Stimulated activated naive B cell treated with anti-CD40 and anti-IgM and Interleukin-4, amounts not matched to agents 10 μg/mL and 1 μg/mL and 100 μg/mL, for 72 hours (primary cell): ENCODE results near the gene LAMA2.

ENCODE experiments used
- ATAC-seq, 2 donors: fragments of 150-1000 bp; cut with Tn5 transposase; replicated peaks; 2 replicates each; pipeline ENCODE4 v1.10.0; 2021; ENCODE audit warnings: moderate library complexity in 1 of 2
- DNase-seq: peaks from one replicate; pipeline ENCODE4 v3.0.0; 2021
- H3K27ac Mint-ChIP-seq: one replicate; pipeline ENCODE4 v1.8.0; 2022; ENCODE audit warnings: mild to moderate bottlenecking, mixed read lengths
- H3K27me3 Mint-ChIP-seq, 2 donors: one replicate each; pipeline ENCODE4 v1.8.0; 2022; ENCODE audit warnings: mixed read lengths in 2 of 2
- H3K36me3 Mint-ChIP-seq, 2 donors: one replicate each; pipeline ENCODE4 v1.8.0; 2022; ENCODE audit warnings: mixed read lengths in 2 of 2, mild to moderate bottlenecking in 1 of 2
- H3K4me1 Mint-ChIP-seq, 2 donors: one replicate each; pipeline ENCODE4 v1.8.0; 2022; ENCODE audit warnings: mixed read lengths in 2 of 2, mild to moderate bottlenecking in 1 of 2
- H3K4me3 Mint-ChIP-seq, 2 donors: one replicate each; pipeline ENCODE4 v1.8.0; 2022; ENCODE audit warnings: mild to moderate bottlenecking in 2 of 2, mixed read lengths in 2 of 2, moderate library complexity in 1 of 2
- H3K9me3 Mint-ChIP-seq, 2 donors: one replicate each; pipeline ENCODE4 v1.8.0; 2022; ENCODE audit warnings: mixed read lengths in 2 of 2, mild to moderate bottlenecking in 1 of 2

LAMA2 gene

GRCh38 chr6:129446272-129447197 lies 563.6 kb downstream of the LAMA2 start:
- Mint-ChIP-seq H3K4me1 (peaks cover 4 to 11% of the 10 kb centered on the region in 2 donors), H3K27ac (no peak overlapping the region), H3K4me3 (no peak overlapping the region), H3K36me3 (no peaks in the 10 kb centered on the region), H3K27me3 (peaks cover 0 to 3% of the 10 kb centered on the region in 2 donors), H3K9me3 (no peaks in the 10 kb centered on the region)
- ATAC-seq (no peak), DNase-seq (no peak)

GRCh38 chr6:129447198-129447565 lies 564.2 kb downstream of the LAMA2 start:
- Mint-ChIP-seq H3K4me1 (peaks cover 4 to 11% of the 10 kb centered on the region in 2 donors), H3K4me3 (no peak overlapping the region)
- DNase-seq, result no peak

GRCh38 chr6:129448965-129449364 lies 566.0 kb downstream of the LAMA2 start:
- no peak overlapping the region for H3K27ac Mint-ChIP-seq
- no peaks in the 10 kb centered on the region for H3K9me3 Mint-ChIP-seq
- DNase-seq (no peak), ATAC-seq (peak; percentile 71 to 72)
- H3K36me3 Mint-ChIP-seq, result no peaks in the 10 kb centered on the region
- no peak overlapping the region for H3K4me3 Mint-ChIP-seq
- H3K27me3 Mint-ChIP-seq, result peaks cover 0 to 3% of the 10 kb centered on the region in 2 donors
- peaks cover 4 to 11% of the 10 kb centered on the region in 2 donors for H3K4me1 Mint-ChIP-seq

More at GRCh38 chr6:129447198-129447565, 564.2 kb downstream of the LAMA2 start:
- H3K27me3 Mint-ChIP-seq, result peaks cover 0 to 3% of the 10 kb centered on the region in 2 donors
- no peak for ATAC-seq
- H3K9me3 Mint-ChIP-seq, result no peaks in the 10 kb centered on the region
- no peak overlapping the region for H3K27ac Mint-ChIP-seq
- H3K36me3 Mint-ChIP-seq, result no peaks in the 10 kb centered on the region

GRCh38 chr6:129451187-129451586 lies 568.2 kb downstream of the LAMA2 start:
- Mint-ChIP-seq H3K4me3 (no peak overlapping the region), H3K36me3 (no peaks in the 10 kb centered on the region), H3K27ac (no peak overlapping the region), H3K27me3 (peaks cover 0 to 5% of the 10 kb centered on the region in 2 donors), H3K9me3 (no peaks in the 10 kb centered on the region), H3K4me1 (no peaks in the 10 kb centered on the region)
- DNase-seq (no peak), ATAC-seq (no peak)

GRCh38 chr6:129453073-129453472 lies 570.1 kb downstream of the LAMA2 start:
- Mint-ChIP-seq H3K9me3 (no peaks in the 10 kb centered on the region), H3K36me3 (no peaks in the 10 kb centered on the region), H3K27ac (no peak overlapping the region), H3K27me3 (peaks cover 0 to 6% of the 10 kb centered on the region in 2 donors), H3K4me3 (no peak overlapping the region), H3K4me1 (no peaks in the 10 kb centered on the region)
- DNase-seq, result no peak
- no peak for ATAC-seq

GRCh38 chr6:129454488-129454887 lies 571.5 kb downstream of the LAMA2 start:
- ATAC-seq (no peak), DNase-seq (no peak)
- no peaks in the 10 kb centered on the region for H3K36me3 Mint-ChIP-seq
- no peaks in the 10 kb centered on the region for H3K9me3 Mint-ChIP-seq
- no peak overlapping the region for H3K4me3 Mint-ChIP-seq
- H3K27ac Mint-ChIP-seq, result no peak overlapping the region
- H3K4me1 Mint-ChIP-seq, result no peaks in the 10 kb centered on the region
- peaks cover 0 to 6% of the 10 kb centered on the region in 2 donors for H3K27me3 Mint-ChIP-seq

GRCh38 chr6:129455126-129455769 lies 572.3 kb downstream of the LAMA2 start:
- H3K36me3 Mint-ChIP-seq, result no peaks in the 10 kb centered on the region

GRCh38 chr6:129460221-129460620 lies 577.3 kb downstream of the LAMA2 start:
- ATAC-seq (no peak), DNase-seq (no peak)
- Mint-ChIP-seq H3K27me3 (peaks cover 8 to 9% of the 10 kb centered on the region in 2 donors), H3K4me1 (no peaks in the 10 kb centered on the region), H3K9me3 (no peaks in the 10 kb centered on the region), H3K36me3 (no peaks in the 10 kb centered on the region), H3K27ac (no peak overlapping the region), H3K4me3 (no peak overlapping the region)

More at GRCh38 chr6:129455126-129455769, 572.3 kb downstream of the LAMA2 start:
- Mint-ChIP-seq H3K27ac (no peak overlapping the region), H3K27me3 (peaks cover 0 to 6% of the 10 kb centered on the region in 2 donors), H3K4me3 (no peak overlapping the region), H3K4me1 (no peaks in the 10 kb centered on the region), H3K9me3 (no peaks in the 10 kb centered on the region)
- ATAC-seq (no peak), DNase-seq (no peak)

GRCh38 chr6:129469070-129469662 lies 586.2 kb downstream of the LAMA2 start:
- DNase-seq, result no peak
- no peak for ATAC-seq
- no peaks in the 10 kb centered on the region for H3K9me3 Mint-ChIP-seq
- no peak overlapping the region for H3K4me3 Mint-ChIP-seq
- no peaks in the 10 kb centered on the region for H3K36me3 Mint-ChIP-seq
- no peak overlapping the region for H3K27ac Mint-ChIP-seq
- no peaks in the 10 kb centered on the region for H3K4me1 Mint-ChIP-seq
- peaks cover 27 to 29% of the 10 kb centered on the region in 2 donors for H3K27me3 Mint-ChIP-seq

- DNase-seq (no peak), ATAC-seq (no peak)
- Mint-ChIP-seq H3K4me3 (no peak overlapping the region), H3K4me1 (no peaks in the 10 kb centered on the region), H3K9me3 (no peaks in the 10 kb centered on the region), H3K27me3 (peaks cover 6 to 13% of the 10 kb centered on the region in 2 donors), H3K27ac (no peak overlapping the region), H3K36me3 (no peaks in the 10 kb centered on the region)
Observed at GRCh38 chr6:129472239-129472638, 589.3 kb downstream of the LAMA2 start.

GRCh38 chr6:129473546-129473945 lies 590.6 kb downstream of the LAMA2 start:
- Mint-ChIP-seq H3K4me3 (no peak overlapping the region), H3K9me3 (no peaks in the 10 kb centered on the region), H3K36me3 (no peaks in the 10 kb centered on the region), H3K27me3 (peaks cover 6 to 13% of the 10 kb centered on the region in 2 donors), H3K4me1 (no peaks in the 10 kb centered on the region), H3K27ac (no peak overlapping the region)
- DNase-seq (no peak), ATAC-seq (no peak)

GRCh38 chr6:129475477-129476247 lies 592.7 kb downstream of the LAMA2 start:
- no peak for ATAC-seq
- Mint-ChIP-seq H3K36me3 (no peaks in the 10 kb centered on the region), H3K27ac (no peak overlapping the region), H3K9me3 (no peaks in the 10 kb centered on the region), H3K4me3 (no peak overlapping the region), H3K4me1 (no peaks in the 10 kb centered on the region), H3K27me3 (peaks cover 6 to 9% of the 10 kb centered on the region in 2 donors)
- DNase-seq, result no peak

GRCh38 chr6:129476248-129476564 lies 593.3 kb downstream of the LAMA2 start:
- Mint-ChIP-seq H3K36me3 (no peaks in the 10 kb centered on the region), H3K9me3 (no peaks in the 10 kb centered on the region), H3K27ac (no peak overlapping the region), H3K4me3 (no peak overlapping the region), H3K4me1 (no peaks in the 10 kb centered on the region), H3K27me3 (peaks cover 6 to 9% of the 10 kb centered on the region in 2 donors)
- no peak for ATAC-seq
- DNase-seq, result no peak

GRCh38 chr6:129476810-129477209 lies 593.9 kb downstream of the LAMA2 start:
- H3K9me3 Mint-ChIP-seq, result no peaks in the 10 kb centered on the region
- peaks cover 6 to 9% of the 10 kb centered on the region in 2 donors for H3K27me3 Mint-ChIP-seq
- no peak for DNase-seq
- H3K4me1 Mint-ChIP-seq, result no peaks in the 10 kb centered on the region
- no peak overlapping the region for H3K4me3 Mint-ChIP-seq
- no peak for ATAC-seq
- no peaks in the 10 kb centered on the region for H3K36me3 Mint-ChIP-seq
- H3K27ac Mint-ChIP-seq, result no peak overlapping the region
